Stimulated activated CD8-positive, alpha-beta memory T cell treated with anti-CD3 and anti-CD28 coated beads, Interleukin-7, amount 100 ng/mL, for 1 hour (primary cell): Measurements from ENCODE around the gene C10orf90.

Experiments used
- DNase-seq, 2 donors: peaks; one replicate each; pipeline ENCODE4 v3.0.0-alpha.2; 2020; ENCODE audit warnings: low read depth in 2 of 2

The C10orf90 gene

DNA sequence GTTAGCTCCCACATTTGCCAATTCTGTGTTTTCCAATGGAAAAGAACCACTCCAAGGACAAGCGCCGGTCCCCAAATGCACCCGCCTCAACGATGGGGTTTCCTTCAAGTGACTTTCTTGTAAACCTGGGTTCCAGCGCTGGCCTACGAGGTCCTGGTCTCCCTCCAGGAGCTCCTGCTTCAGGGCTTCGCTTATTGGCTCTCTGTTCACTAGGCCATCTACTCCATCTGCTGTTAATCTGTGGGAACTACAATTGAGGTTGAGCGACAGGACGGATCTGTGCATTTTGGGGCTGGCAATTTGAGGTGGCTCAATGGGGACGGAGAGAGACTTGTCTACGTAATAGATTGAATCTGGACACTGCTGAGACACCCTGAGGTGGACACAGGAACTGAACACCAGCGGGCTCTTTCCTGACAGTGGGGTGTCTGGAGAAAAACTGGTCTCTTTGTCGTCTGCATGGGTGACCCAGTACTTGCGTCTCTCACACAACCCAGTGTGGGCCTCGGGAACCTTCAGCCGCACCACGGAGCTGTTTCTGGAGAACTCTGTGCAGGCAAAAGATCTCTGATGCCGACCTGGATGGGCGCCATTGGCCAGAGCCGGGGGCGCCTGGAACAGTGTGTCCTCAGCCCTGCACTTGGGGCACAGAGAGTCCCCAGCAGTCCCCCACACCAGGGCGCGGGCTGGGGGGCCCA is 166.3 kb downstream of the C10orf90 start:
- no peak for DNase-seq

DNA sequence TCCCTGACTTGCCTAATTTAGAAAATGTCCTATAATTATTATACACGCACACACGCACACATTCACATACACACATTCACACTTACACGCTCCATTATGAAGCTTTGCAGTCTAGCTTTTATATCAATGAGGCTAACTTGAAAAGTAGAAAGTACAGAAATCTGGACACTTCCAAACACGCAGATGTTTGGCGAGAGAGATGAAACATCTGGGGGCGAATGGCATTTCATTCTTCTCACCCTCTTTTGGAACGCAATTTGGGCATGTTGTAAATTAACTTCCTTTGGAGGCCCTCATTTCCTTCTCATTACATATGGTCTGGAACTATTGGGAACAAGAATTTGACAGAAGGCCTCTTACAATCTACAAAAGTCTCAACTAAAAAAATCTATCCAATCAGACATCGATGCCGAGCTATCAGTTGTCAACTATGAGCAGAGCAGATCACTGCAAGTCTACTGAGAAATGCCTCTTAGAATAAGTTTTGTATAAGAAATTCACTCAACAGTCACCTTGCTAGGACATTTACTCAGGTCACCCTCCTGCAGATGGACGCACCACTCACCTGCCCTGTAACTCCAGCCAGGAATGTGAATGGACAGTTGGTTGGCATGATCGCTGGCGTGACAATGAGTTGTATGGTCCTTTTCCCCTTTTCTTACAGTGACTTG is 167.0 kb downstream of the C10orf90 start:
- no peak for DNase-seq

DNA sequence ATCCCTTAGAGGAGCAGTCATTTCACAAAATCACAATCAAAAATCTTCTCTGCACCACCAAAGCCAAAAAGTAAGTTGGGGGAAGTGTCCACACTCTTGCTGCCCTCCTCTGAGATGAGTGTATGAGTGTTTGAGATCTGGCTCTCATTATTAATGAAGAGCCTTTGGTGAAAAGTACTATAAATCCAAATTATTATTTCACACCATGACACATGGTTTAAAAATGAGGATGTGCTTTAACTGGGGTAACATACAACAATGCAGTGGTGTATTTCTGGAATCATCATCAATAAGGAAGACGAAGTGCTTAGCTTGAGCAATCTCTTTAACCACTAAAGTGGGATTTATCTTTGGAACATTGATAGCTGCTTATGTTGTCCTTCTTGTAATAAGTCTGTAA is 168.1 kb downstream of the C10orf90 start:
- no peak for DNase-seq

DNA sequence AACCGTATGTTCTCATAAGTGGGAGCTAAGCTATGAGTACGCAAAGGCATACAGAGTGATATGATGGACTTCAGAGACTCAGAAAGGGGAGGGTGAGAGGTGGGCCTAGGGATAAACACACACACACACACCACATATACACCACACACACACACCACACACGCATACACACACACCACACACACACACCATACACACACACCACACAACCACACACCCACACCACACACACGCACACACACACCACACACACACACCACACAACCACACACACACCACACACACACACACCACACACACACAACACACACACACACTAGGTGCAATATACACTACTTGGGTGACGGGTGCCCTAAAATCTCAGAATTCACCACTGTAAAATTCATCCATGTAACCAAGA is 168.7 kb downstream of the C10orf90 start:
- no peak for DNase-seq

DNA sequence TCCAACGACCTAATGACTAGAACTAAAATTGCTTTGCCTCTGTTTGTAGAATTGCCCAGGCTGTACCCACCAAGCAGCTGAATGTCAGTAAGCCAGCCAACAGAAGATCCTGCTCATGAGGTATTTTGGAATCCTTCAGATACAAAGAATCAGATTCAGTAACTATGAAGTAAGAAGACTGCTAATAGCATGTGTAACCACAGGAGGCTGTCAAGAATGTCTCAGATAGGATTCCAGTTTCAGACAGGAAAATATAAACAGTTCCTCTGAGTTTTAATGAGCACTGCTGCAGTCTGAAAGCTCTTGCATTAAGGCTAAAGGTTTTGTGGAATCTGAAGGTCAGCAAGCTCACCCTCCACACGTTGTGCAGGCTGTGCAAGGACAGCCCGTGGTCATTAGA is 169.6 kb downstream of the C10orf90 start:
- no peak for DNase-seq

GRCh38 chr10:126500185-126500584 is 170.3 kb downstream of the C10orf90 start:
- DNase-seq, result no peak

- DNase-seq, result no peak
These were observed 170.7 kb downstream of the C10orf90 start for GRCh38 chr10:126499744-126500143.

DNA sequence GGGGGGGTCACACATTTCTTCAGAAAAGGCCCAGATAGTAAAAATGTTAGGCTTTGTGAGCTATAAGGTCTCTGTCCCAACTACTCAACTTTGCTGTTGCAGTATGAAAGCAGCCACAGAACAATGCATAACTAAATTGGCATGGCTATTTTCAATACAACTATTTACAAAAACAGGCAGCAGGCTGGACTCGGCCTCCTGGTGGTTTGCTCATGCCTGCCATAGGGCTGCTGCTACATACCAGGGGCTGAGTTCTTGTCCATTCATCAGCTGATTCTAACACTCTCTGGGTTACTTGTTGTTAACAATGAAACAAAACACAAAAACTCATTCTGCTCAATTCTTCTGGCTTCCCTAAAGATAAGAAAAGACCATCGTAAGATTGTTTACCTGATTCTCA is 172.8 kb downstream of the C10orf90 start:
- no peak for DNase-seq

GRCh38 chr10:126496771-126497545 is 173.5 kb downstream of the C10orf90 start:
- no peak for DNase-seq

DNA sequence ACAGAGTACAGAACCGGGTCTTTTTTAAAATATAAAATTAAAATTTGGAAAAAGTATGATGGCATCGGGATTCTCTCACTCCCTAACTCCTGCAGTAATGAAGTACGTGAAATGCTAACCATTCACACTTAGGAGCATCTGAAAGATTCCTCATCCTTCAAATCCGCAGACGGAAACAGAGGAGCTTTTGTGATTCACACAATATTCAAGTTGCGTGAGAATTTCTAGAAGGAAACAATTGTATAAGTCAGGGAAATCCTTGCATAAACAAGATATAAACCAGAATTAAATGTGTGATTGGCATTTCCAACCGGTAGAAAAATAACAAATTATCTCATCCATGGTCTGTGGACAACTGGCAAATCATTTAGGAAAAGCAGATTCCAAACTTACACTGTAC is 179.0 kb downstream of the C10orf90 start:
- no peak for DNase-seq

DNA sequence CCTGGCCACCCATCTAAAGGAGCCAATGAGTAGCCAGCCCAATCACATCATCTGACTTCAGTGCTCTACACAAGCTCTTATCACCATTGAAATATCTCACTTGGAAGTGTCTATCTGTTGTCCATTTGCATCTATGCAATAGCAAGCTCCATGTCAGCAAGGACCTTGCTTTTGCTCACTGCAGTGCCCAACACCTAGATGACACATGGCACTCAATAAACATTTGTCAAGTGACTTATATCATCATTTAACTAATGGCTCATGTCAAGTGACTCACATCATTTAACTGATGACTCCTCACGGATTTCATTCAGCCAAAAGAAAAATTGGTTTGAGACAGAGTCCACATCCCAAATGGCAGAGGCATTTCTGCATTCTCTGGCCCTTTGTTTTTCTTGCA is 189.3 kb downstream of the C10orf90 start:
- no peak for DNase-seq

GRCh38 chr10:126480648-126481047 is 189.8 kb downstream of the C10orf90 start:
- no peak for DNase-seq

DNA sequence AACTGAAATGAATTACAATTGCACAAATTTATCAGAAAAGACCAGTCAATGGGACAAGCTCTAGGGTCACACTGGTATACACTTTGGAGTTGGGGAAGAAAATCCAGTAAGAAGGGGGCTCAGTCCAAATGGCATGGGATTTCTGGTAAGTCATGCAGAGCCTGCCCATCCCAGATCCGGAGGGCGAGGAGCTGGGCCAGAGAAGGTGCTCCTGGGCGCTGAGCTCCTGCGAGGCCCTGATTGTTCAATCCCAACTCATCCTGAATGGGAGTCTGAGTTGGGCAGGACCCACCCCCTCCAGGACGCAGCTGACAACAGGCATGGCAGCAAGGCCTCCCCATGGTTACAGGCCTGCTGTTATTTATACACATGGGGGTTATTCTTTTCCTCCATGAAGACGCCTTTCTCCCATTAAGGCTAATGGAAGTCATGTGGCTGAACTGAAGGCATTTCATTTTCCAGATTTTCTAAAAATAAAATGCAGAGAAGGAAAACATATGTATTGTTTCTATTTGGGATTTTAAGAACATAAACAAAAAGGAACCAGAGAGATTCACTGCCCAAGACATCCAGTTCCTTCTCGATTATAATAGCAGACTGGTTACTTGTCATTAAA is 191.1 kb downstream of the C10orf90 start:
- DNase-seq, result no peak

GRCh38 chr10:126478546-126478945 is 191.9 kb downstream of the C10orf90 start:
- DNase-seq, result no peak

- no peak for DNase-seq
These were observed 194.2 kb downstream of the C10orf90 start for GRCh38 chr10:126476246-126476645.

DNA sequence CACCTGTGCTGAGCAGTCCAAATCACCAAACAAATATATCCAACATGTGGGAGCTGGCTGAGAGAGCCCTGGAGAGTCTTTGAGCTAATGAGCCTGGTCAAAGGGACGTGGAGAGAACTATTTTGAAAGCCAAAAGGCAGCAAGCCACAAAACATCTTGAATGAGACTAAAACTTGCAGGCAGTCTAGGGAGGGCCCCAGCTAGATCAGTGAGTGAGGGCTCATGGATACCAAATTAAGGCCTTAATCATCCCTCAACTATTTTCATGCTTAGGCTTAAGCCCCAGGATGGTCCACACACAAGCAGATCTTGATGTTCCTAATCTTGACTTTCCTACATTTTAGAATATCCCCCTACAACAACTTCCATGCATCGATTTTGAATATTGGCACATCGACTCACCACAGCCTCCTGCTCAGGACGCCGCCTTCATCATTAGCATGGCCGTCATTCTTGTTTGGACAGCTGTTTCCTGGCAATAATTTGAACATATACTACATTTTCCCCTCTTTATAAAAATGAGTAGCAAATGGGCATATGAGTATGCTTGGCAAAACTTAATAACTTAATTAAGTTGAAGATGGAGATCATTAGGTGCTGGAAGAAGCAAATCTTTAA is 195.3 kb downstream of the C10orf90 start:
- no peak for DNase-seq

- DNase-seq, result no peak
These were observed 196.5 kb downstream of the C10orf90 start for GRCh38 chr10:126474031-126474430.

- DNase-seq, result no peak
These were observed 199.5 kb downstream of the C10orf90 start for GRCh38 chr10:126470991-126471390.

- DNase-seq, result no peak
These were observed 200.8 kb downstream of the C10orf90 start for GRCh38 chr10:126469692-126470091.

DNA sequence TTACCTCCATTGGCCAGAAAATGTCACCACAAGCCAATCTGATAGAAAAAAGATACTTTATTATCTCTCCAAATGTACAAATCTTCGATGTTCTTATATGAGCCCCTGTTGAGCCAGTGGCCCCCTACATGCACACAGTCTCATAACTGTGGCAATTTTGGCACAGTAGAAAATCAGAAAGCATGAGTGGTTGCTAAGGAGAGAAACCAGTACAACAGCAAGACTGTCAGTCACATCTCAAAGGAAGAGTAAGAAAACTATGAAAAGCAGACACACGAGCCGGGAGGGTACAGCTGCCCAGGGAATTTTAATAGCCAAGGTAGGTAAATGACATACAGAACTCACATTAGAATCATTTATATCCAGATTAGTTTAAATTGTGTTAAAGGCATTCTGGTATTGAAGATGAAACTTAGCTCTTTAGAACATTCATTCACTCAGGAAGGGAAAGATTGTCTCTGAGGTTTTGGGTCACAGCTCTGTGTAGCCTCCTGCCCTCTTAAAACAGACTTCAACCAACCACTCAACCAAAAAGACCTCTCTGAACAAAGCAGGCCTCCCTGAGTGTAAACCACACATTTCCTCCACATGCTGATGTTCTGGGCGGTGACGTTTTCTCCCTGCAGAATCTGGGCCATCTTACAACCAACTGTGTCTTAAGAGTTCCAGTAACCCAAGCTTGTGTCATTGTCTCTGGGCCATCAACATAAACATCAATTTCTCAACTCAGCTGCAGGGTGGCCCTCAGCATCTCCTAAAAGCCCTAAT is 201.4 kb downstream of the C10orf90 start:
- DNase-seq, result no peak

DNA sequence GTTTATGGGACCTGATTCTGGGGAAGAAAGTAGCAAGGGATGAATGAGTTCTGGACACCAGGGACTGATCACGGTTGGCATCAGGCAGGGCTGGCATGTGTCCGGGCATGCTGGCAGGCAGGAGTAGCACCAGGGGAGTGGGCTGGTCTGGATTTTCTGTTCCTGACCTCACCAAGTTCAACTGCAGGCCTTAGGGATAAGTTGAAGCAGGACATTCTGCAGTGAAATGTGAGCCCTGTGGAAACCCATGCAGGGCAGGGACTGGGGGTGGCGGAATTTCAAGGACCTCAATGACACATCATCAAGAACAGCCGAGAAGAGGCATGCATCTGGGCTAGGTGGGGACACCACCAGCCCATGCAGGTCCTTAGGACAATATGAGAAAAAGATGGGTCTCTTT is 202.0 kb downstream of the C10orf90 start:
- no peak for DNase-seq
